K562 (cell line): ENCODE results near the gene PQBP1. TPM values are rescaled to one million over a fixed set of nuclear protein-coding genes. Genes with fewer than 3 reads are reported as not detected.
A peak's percentile ranks its signal among the peaks of the same experiment; 100 is the strongest.

ENCODE experiments used
- CEBPG ChIP-seq, 3 experiments: fragments of 200-800 bp in 1 of 3; sonication (Bioruptor generic) in 1 of 3; sonication (generic) in 1 of 3; formaldehyde crosslinking in 1 of 3; IDR thresholded peaks in 2 of 3; conservative IDR thresholded peaks in 1 of 3; 2 replicates each; pipeline versions ENCODE4 v1.6.1 to v1.8.0; 2016 to 2022; ENCODE audit warnings: missing compliant biosample characterization in 2 of 3, missing genetic modification characterization in 2 of 3, mild to moderate bottlenecking in 1 of 3, missing genetic modification reagents in 1 of 3
- IFI16 ChIP-seq: fragments of 250-450 bp; sonication (Bioruptor Pico); IDR thresholded peaks from 2 replicates; pipeline ENCODE4 v2.1.2; 2022; ENCODE audit warnings: mild to moderate bottlenecking, inconsistent platforms
- KDM1A ChIP-seq, 2 experiments: fragments of 450-650 bp; IDR thresholded peaks; 2 replicates each; pipeline ENCODE4 v1.6.1; 2016; ENCODE audit warnings: mild to moderate bottlenecking in 2 of 2
- KLF13 ChIP-seq: fragments of 450-650 bp; IDR thresholded peaks from 2 replicates; pipeline ENCODE4 v1.6.1; 2016; ENCODE audit warnings: missing genetic modification characterization, low read depth, mild to moderate bottlenecking, missing compliant biosample characterization, moderate library complexity, borderline replicate concordance
- STAG1 ChIP-seq: sonication (generic); formaldehyde crosslinking; IDR thresholded peaks from 2 replicates; pipeline ENCODE4 v1.5.0; 2020; ENCODE audit warnings: missing genetic modification reagents, borderline replicate concordance
- TEAD1 ChIP-seq, 2 experiments: fragments of 450-650 bp in 1 of 2; sonication (generic) in 1 of 2; formaldehyde crosslinking; IDR thresholded peaks; 2 replicates each; pipeline versions ENCODE4 v1.4.0 to v1.8.0; 2020 to 2022; ENCODE audit warnings: mild to moderate bottlenecking in 2 of 2, missing genetic modification reagents in 1 of 2
- ZBTB1 ChIP-seq: sonication (generic); formaldehyde crosslinking; IDR thresholded peaks from 2 replicates; pipeline ENCODE4 v1.8.1; 2023; ENCODE audit warnings: missing genetic modification reagents, low read depth, mild to moderate bottlenecking, borderline replicate concordance
- ZFP1 ChIP-seq: fragments of 450-650 bp; formaldehyde crosslinking; IDR thresholded peaks from 2 replicates; pipeline ENCODE4 v1.4.0; 2020; ENCODE audit warnings: mild to moderate bottlenecking, mixed read lengths
- ZNF174 ChIP-seq: fragments of 250-450 bp; sonication (Bioruptor Pico); IDR thresholded peaks from 2 replicates; pipeline ENCODE4 v1.4.0; 2020; ENCODE audit warnings: mild to moderate bottlenecking
- ZNF780A ChIP-seq: fragments of 250-450 bp; sonication (Bioruptor Pico); IDR thresholded peaks from 2 replicates; pipeline ENCODE4 v1.5.0; 2021; ENCODE audit warnings: mild to moderate bottlenecking
- polyA plus RNA-seq, 8 experiments: library from polyadenylated mRNA; depleted of rRNA in 4 of 8; stranded (reverse) in 5 of 8; unstranded in 3 of 8; fragments of >200 nt; fragmentation: Nextera tagmentation in 2 of 8; fragmentation: Illumina TruSeq in 1 of 8; extraction: Ambion mirVana in 2 of 8; extraction: Trizol in 1 of 8; gene quantifications; 2 replicates each; pipeline versions ENCODE4 v1.2.1 to v1.2.3, GENCODE V29; 2011 to 2014; ENCODE audit warnings: inconsistent platforms in 1 of 8, missing spikeins in 1 of 8
- total RNA-seq, 7 experiments: library from RNA; depleted of rRNA in 6 of 7; stranded (reverse); fragments of >200 nt in 6 of 7; fragmentation: Illumina TruSeq in 2 of 7; extraction: Trizol in 2 of 7; gene quantifications; 2 replicates each; pipeline versions ENCODE4 v1.2.1 to v1.2.3, GENCODE V29; 2011 to 2021; ENCODE audit warnings: low replicate concordance in 1 of 7
- TF ChIP-seq, protein P1 (sequence below): fragments of 250-450 bp; sonication (Bioruptor Pico); IDR thresholded peaks from 2 replicates; pipeline ENCODE4 v1.8.0; 2021; ENCODE audit warnings: moderate library complexity, mild to moderate bottlenecking, inconsistent platforms
- TF ChIP-seq, protein P2 (sequence below): IDR thresholded peaks from 3 replicates; pipeline ENCODE4 v1.6.1; 2011; ENCODE audit warnings: borderline replicate concordance, mild to moderate bottlenecking; ENCODE audit not compliant: insufficient read length, insufficient read depth
- TF ChIP-seq, protein P3 (sequence below): fragments of 450-650 bp; IDR thresholded peaks from 2 replicates; pipeline ENCODE4 v1.6.1; 2017; ENCODE audit warnings: antibody characterized with exemption, mild to moderate bottlenecking
- TF ChIP-seq, protein P4 (sequence below): sonication (generic); formaldehyde crosslinking; IDR thresholded peaks from 2 replicates; pipeline ENCODE4 v1.8.0; 2022; ENCODE audit warnings: mild to moderate bottlenecking, missing genetic modification reagents, borderline replicate concordance

PQBP1 gene
- total and polyA plus RNA-seq, 9 of the 15 experiments (the other 6 are each of a cell fraction or from before 2014, with no cell fraction given): 41.3 to 262 (median 112) TPM

DNA sequence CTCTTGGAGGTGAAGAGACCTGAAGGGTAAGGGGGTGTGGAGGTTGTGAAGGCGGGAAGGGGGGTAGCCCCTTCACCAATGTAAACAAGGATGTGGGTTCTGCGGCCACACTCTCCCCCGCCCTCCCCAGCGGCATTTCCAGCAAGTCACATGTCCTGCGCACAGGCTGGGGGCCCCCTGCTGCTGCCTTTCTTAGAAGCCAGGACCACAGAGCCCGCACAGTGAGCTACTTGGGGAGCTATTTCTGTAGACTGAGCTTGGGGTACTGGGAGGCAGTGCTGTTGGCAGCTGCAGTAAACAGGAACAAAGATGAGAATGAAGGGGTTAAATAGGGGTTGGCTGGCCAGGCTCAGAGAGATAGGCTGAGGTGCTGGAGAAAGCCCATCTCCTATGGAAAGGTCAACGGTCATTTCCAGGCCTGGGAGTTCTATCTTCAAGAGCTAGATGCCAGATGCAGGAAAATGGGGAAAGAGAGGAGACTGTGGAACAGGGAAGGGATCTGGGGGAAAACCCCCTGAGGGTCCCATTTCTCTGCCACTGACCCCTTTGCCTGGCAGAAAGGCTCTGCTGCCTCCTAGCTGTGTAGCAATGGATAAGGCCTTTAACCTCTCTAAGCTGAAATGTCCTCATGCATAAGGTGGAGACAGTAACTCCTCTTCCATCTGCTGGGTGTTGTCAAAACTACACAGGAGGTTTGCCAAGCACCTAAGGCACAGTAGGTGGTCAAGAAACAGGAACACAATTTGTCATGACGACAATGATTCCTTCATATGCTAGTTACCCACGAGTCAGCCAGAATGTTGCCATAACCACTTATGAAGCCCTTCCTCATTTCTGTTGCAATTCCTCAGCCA is 39.6 kb downstream of the PQBP1 start (continued):
- TF ChIP-seq, protein P1, sequence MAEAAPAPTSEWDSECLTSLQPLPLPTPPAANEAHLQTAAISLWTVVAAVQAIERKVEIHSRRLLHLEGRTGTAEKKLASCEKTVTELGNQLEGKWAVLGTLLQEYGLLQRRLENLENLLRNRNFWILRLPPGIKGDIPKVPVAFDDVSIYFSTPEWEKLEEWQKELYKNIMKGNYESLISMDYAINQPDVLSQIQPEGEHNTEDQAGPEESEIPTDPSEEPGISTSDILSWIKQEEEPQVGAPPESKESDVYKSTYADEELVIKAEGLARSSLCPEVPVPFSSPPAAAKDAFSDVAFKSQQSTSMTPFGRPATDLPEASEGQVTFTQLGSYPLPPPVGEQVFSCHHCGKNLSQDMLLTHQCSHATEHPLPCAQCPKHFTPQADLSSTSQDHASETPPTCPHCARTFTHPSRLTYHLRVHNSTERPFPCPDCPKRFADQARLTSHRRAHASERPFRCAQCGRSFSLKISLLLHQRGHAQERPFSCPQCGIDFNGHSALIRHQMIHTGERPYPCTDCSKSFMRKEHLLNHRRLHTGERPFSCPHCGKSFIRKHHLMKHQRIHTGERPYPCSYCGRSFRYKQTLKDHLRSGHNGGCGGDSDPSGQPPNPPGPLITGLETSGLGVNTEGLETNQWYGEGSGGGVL: no peak
- TF ChIP-seq, protein P2, sequence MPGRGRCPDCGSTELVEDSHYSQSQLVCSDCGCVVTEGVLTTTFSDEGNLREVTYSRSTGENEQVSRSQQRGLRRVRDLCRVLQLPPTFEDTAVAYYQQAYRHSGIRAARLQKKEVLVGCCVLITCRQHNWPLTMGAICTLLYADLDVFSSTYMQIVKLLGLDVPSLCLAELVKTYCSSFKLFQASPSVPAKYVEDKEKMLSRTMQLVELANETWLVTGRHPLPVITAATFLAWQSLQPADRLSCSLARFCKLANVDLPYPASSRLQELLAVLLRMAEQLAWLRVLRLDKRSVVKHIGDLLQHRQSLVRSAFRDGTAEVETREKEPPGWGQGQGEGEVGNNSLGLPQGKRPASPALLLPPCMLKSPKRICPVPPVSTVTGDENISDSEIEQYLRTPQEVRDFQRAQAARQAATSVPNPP: no peak
- TF ChIP-seq ZBTB1 (CRISPR knock-in tag) (peak; percentile 61), KLF13 (tag) (peak; percentile 52; the same call in 1 of the 2 replicates), ZNF780A (CRISPR knock-in tag) (no peak), ZFP1 (CRISPR knock-in tag) (no peak), ZNF174 (CRISPR knock-in tag) (no peak), IFI16 (no peak), CEBPG (CRISPR knock-in tag; IDR thresholded peaks at IDR 0.05) (peak; percentile 54; the same call in 1 of the 2 replicates), CEBPG (tag; conservative IDR thresholded peaks at IDR 0.05 in 1 of 2, IDR thresholded peaks at IDR 0.05 in 1 of 2) (no peak), STAG1 (no peak), KDM1A (IDR thresholded peaks at IDR 0.05) (peak; percentile 11 to 44; a peak in 1 of 4 replicates), TEAD1 (CRISPR knock-in tag; IDR thresholded peaks at IDR 0.05) (peak in 1 of 2 experiments; percentile 11; a peak in 1 of 4 replicates)
- TF ChIP-seq, protein P3, sequence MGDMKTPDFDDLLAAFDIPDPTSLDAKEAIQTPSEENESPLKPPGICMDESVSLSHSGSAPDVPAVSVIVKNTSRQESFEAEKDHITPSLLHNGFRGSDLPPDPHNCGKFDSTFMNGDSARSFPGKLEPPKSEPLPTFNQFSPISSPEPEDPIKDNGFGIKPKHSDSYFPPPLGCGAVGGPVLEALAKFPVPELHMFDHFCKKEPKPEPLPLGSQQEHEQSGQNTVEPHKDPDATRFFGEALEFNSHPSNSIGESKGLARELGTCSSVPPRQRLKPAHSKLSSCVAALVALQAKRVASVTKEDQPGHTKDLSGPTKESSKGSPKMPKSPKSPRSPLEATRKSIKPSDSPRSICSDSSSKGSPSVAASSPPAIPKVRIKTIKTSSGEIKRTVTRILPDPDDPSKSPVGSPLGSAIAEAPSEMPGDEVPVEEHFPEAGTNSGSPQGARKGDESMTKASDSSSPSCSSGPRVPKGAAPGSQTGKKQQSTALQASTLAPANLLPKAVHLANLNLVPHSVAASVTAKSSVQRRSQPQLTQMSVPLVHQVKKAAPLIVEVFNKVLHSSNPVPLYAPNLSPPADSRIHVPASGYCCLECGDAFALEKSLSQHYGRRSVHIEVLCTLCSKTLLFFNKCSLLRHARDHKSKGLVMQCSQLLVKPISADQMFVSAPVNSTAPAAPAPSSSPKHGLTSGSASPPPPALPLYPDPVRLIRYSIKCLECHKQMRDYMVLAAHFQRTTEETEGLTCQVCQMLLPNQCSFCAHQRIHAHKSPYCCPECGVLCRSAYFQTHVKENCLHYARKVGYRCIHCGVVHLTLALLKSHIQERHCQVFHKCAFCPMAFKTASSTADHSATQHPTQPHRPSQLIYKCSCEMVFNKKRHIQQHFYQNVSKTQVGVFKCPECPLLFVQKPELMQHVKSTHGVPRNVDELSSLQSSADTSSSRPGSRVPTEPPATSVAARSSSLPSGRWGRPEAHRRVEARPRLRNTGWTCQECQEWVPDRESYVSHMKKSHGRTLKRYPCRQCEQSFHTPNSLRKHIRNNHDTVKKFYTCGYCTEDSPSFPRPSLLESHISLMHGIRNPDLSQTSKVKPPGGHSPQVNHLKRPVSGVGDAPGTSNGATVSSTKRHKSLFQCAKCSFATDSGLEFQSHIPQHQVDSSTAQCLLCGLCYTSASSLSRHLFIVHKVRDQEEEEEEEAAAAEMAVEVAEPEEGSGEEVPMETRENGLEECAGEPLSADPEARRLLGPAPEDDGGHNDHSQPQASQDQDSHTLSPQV: peak; percentile 90
- TF ChIP-seq, protein P4, sequence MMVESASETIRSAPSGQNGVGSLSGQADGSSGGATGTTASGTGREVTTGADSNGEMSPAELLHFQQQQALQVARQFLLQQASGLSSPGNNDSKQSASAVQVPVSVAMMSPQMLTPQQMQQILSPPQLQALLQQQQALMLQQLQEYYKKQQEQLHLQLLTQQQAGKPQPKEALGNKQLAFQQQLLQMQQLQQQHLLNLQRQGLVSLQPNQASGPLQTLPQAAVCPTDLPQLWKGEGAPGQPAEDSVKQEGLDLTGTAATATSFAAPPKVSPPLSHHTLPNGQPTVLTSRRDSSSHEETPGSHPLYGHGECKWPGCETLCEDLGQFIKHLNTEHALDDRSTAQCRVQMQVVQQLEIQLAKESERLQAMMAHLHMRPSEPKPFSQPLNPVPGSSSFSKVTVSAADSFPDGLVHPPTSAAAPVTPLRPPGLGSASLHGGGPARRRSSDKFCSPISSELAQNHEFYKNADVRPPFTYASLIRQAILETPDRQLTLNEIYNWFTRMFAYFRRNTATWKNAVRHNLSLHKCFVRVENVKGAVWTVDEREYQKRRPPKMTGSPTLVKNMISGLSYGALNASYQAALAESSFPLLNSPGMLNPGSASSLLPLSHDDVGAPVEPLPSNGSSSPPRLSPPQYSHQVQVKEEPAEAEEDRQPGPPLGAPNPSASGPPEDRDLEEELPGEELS (CRISPR knock-in tag): peak; percentile 57; the same call in 1 of the 2 replicates
